Stimulated activated naive CD8-positive, alpha-beta T cell treated with anti-CD3 and anti-CD28 coated beads, Interleukin-15, Interleukin-2, amounts not matched to agents 100 ng/mL and 50 ng/mL, for 24 hours (primary cell): ENCODE results near the gene APOBR.
"Not testable (repeated sequence)": the region's sequence is repeated elsewhere in the genome, so short reads cannot be mapped to it uniquely, and the experiment has no call there.

Experiments
- H3K27ac Mint-ChIP-seq: one replicate; pipeline ENCODE4 v1.8.0; 2021; ENCODE audit warnings: mild to moderate bottlenecking, mixed read lengths
- H3K27me3 Mint-ChIP-seq: one replicate; pipeline ENCODE4 v1.8.0; 2021; ENCODE audit warnings: mixed read lengths
- H3K36me3 Mint-ChIP-seq: one replicate; pipeline ENCODE4 v1.8.0; 2021; ENCODE audit warnings: low read depth, mixed read lengths
- H3K4me1 Mint-ChIP-seq: one replicate; pipeline ENCODE4 v1.8.0; 2021; ENCODE audit warnings: low read depth, mixed read lengths
- H3K4me3 Mint-ChIP-seq: one replicate; pipeline ENCODE4 v1.8.0; 2021; ENCODE audit warnings: mild to moderate bottlenecking, mixed read lengths
- H3K9me3 Mint-ChIP-seq: one replicate; pipeline ENCODE4 v1.8.0; 2021; ENCODE audit warnings: mixed read lengths

APOBR gene

DNA sequence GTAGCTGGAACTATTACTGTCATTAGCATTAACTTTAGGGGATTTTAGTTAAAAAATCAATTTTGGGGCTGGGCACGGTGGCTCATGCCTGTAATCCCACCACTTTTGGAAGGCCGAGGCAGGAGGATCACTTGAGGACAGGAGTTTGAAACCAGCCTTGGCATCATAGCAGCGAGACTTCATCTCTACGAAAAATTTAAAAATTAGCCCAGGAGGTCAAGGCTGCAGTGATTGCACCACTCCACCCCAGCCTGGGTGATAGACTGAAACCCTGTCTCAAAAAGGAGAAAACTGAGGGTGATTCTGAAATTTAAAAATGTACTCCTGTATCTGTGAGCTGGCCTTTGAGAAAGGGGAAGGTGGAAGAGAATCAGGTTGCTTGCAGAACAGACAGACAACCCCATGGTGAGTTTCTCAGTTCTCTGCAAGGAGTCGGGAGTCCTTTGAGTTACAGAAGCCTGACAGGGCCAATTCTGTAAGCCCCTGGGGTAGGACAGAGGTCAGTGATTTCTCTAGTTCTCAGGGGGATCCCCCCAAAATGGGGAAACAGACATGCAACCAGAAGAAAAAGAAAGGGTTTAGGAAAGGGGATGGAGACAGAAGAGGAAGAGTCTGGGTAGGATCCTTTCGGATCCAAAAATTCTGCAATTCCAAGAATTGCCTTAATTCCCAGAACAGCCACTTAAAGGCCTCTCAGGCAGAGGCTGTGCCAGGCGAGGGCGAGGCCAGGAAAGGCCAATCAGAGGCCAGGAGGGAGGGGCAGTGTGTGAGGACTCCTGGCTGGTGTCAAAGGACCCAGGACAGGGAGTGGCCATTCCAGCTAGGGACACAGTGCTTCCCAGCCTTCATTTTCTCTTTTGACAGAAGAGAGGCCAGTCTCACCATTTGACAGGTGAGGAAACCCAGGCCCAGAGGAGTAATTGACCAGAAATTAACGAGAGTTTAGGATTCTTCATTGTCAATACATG, 37.6 kb downstream of the APOBR start:
- Mint-ChIP-seq H3K4me3 (no peak overlapping the region), H3K27me3 (no peaks in the 10 kb centered on the region), H3K9me3 (no peaks in the 10 kb centered on the region), H3K4me1 (peaks cover 22% of the 10 kb centered on the region), H3K36me3 (no peaks in the 10 kb centered on the region), H3K27ac (no peak overlapping the region)

DNA sequence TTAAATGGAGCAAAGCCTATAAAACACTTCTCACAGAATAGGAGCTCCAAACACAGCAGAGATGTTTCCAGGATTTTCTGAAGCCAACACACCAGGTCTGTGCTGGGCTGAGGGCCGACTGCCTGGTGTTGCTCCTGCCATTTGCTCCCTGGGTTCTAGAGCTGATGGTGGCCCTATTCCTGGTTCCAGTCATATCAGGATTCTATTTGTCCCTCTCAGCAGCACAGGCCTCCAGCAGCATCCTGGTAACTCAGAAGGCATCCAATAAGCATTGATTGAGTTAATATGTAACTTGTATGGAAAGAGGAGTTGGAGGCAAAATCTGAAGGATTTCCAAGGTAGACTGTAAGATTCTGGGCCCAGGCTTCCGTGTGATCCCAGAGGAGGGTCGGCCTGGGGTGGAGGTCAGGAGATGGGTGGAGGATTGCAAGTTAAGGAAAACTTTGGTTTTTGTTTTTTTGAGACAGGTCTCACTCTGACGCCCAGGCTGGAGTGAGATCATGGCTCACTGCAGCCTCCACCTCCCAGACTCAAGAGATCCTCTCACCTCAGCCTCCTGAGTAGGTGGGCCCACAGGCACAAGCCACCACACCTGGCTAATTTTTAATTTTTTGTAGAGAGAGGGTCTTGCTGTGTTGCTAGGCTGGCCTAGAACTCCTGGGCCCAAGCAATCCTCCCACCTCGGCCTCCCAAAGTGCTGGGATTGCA, 38.7 kb downstream of the APOBR start:
- Mint-ChIP-seq H3K36me3 (no peaks in the 10 kb centered on the region), H3K9me3 (no peaks in the 10 kb centered on the region), H3K4me1 (peaks cover 22% of the 10 kb centered on the region), H3K27me3 (no peaks in the 10 kb centered on the region), H3K4me3 (no peak overlapping the region), H3K27ac (no peak overlapping the region)

DNA sequence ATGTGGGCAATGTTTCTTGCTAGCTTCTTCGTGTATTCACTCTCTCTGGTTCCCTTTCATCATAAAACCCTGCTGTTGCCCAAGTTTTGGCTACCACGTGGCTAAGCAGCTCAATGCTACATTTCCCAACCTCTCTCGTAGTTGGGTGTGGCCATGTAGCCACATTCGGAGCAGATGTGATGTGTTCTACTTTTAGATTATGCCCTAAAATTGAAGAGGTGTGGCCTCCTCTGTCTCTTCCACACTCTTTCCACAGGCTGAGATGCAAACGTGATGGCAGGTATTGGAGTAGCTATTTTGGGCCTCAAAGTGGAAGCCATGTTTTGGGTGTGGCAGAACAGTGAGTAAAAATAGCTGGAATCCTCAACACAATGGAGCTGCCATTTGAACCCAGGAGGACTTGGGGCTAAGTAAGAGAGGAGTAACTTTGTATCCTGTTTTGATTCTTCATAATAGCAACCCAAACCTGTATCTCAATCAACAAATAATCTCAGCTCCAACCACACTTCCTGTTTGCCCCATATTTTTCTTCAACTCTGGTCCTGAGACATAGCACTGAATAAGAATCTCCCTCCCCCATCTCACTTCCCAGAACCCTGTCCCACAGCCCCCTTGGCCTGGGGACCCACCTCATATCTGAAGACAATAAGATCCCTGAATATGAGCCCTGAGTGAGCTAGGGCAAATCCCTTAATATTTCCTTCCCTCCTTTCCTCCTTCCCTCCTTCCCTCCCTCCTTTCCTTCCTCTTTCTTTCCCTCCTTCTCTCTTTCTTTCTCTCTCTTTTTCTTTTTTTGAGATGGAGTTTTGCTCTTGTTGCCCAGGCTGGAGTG, 40.3 kb downstream of the APOBR start:
- Mint-ChIP-seq H3K9me3 (no peaks in the 10 kb centered on the region), H3K27me3 (no peaks in the 10 kb centered on the region), H3K36me3 (no peaks in the 10 kb centered on the region), H3K4me3 (no peak overlapping the region), H3K27ac (peak overlapping the region; percentile 7), H3K4me1 (peaks cover 22% of the 10 kb centered on the region)

DNA sequence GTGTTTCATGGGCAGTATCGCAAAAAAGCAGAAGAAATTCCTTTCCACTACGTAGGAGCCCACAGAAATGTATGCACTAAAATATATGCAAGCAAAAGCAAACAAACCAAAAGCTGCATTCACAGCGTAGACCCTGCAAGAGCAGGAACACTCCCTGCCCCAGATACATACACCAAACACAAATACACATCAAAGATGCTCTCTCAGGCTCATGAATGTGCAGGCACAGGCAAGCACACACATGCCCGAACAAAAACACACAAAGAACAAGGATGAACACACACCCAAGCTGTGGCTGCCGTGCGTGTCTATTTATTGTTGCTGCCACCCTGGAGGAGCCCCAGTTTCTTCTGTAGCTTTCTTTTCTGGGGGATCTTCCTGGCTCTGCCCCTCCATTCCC, 42.6 kb downstream of the APOBR start:
- Mint-ChIP-seq H3K4me3 (no peak overlapping the region), H3K27ac (no peak overlapping the region), H3K4me1 (peaks cover 22% of the 10 kb centered on the region), H3K27me3 (no peaks in the 10 kb centered on the region), H3K9me3 (no peaks in the 10 kb centered on the region), H3K36me3 (no peaks in the 10 kb centered on the region)

DNA sequence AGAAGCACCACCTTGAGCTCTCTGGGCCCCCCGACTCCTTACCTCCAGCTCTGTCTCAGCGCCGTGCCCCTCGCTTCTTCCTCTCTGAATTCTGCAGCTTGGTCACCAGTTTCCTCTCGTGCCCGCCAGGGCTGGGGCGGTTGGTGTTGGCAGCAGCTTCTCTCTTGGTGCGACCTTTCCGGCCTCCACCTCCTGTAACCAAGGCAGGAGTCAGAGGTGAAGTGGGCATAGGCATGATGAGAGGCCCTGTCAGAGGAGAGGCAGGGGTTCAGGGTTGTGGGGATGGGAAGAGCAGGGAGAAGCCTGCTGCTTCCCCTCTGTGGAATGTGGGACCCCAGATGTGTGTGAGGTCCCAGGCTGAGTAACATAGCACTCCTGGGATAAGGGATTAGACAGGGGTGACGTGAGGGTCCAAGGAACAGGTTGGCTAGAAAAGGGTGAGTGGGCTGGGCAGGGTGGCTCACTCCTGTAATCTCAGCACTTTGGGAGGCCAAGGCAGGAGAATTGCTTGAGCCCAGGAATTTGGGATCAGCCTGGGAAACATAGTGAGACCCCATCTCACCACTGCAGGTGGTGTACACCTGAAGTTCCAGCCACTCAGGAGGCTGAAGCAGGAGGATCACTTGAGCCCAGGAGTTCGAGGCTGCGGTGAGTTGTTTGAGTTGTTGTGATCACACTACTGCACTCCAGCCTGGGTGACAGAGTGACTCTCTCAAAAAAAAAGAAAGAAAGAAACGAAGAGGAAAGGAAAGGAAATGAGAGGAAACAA, 43.7 kb downstream of the APOBR start:
- H3K4me1 Mint-ChIP-seq, result peaks cover 22% of the 10 kb centered on the region
- no peaks in the 10 kb centered on the region for H3K9me3 Mint-ChIP-seq
- no peak overlapping the region for H3K4me3 Mint-ChIP-seq
- no peak overlapping the region for H3K27ac Mint-ChIP-seq
- H3K36me3 Mint-ChIP-seq, result no peaks in the 10 kb centered on the region
- no peaks in the 10 kb centered on the region for H3K27me3 Mint-ChIP-seq

DNA sequence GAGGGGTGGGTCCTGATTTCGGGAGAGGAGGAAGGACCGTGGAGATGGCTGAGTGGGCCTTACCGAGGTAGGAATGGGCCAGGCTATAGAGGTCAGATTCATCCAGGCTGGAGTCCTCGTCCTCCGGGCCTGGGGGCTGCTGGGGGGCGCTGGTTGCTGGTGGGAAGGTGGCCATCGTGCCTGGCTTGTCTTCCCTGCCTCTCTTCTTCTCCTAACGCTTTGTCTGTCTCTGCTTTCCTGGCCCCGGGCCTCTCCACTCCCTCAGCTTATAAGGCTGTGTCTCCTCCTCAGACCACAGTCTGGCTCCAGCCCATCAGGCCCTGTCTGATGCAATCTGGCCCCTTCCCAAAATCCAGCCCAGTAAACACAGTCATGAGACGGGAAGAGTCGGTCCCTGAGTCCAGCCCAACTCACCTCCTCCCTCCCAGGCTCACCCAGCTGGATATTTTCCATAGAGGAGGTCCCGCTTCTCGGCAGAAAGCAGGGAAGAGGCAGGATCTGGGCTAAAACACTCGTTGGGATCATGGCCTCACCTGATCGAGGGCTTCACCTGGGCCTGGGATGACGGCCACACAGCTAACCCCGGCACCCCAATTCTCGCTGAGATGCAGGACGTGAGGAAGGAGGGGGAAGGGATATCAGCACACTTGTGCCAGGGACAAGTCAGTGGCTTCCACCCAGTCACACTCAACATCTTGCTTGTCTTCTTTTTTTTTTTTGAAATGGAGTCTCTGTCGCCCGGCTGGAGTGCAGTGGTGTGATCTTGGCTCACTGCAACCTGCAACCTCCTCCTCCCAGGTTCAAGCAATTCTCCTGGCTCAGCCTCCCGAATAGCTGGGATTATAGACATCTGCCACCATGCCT, 44.5 kb downstream of the APOBR start, which contains the start of gene NUPR1:
Gene NUPR1 (minus strand): TSS at position 242 of the 864 bp plus-strand sequence. CDS start 67 bp downstream, at position 175.
- Mint-ChIP-seq H3K4me3 (no peak within 1 kb of the TSS), H3K27me3 (no peaks in the 10 kb centered on the region), H3K27ac (no peak within 1 kb of the TSS), H3K9me3 (no peaks in the 10 kb centered on the region), H3K4me1 (peaks cover 18% of the 10 kb centered on the region), H3K36me3 (no peaks in the 10 kb centered on the region)

DNA sequence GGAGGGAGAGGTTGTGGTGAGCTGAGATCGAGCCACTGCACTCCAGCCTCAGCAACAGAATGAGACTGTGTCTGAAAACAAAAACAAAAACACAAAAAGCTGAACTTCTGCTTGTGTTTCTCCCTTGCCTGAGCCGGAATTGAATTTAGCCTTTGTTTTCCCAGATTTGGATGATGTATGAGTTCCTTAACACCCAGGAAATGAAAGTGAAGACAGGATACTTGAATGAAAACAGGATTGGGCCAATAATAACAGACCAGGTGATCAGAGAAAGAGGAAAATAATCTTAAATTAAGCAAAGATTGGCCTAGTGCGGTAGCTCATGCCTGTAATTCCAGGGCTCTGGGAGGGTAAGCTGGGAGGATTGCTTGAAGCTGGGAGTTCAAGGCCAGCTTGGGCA, 45.9 kb downstream of the APOBR start:
- H3K36me3 Mint-ChIP-seq, result no peaks in the 10 kb centered on the region

DNA sequence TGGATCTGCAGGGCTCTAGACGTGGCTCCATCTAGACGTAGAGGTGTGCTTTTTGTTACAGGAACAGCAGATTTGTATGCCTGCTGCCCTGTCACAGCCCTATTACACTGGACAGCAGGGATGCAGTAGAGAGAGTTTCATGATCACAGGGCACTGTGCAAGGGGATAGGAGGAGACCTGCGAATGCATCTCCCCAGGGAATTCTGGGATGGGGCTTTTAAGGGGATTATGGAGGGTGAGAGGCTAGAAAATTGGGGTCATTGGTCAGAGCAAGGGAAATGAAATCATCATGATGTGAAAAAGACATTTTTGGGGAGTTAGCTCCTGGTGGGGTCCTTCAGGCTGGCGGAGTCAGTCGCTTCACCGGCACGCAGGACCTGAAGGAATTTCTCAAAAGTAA, 48.2 kb downstream of the APOBR start:
- Mint-ChIP-seq H3K9me3 (no peaks in the 10 kb centered on the region), H3K27ac (no peak overlapping the region), H3K4me1 (no peaks in the 10 kb centered on the region), H3K36me3 (no peaks in the 10 kb centered on the region), H3K27me3 (no peaks in the 10 kb centered on the region), H3K4me3 (no peak overlapping the region)

More for the DNA sequence above, 45.9 kb downstream of the APOBR start:
- Mint-ChIP-seq H3K4me3 (no peak overlapping the region), H3K27ac (no peak overlapping the region), H3K4me1 (peaks cover 4% of the 10 kb centered on the region), H3K9me3 (no peaks in the 10 kb centered on the region), H3K27me3 (no peaks in the 10 kb centered on the region)

DNA sequence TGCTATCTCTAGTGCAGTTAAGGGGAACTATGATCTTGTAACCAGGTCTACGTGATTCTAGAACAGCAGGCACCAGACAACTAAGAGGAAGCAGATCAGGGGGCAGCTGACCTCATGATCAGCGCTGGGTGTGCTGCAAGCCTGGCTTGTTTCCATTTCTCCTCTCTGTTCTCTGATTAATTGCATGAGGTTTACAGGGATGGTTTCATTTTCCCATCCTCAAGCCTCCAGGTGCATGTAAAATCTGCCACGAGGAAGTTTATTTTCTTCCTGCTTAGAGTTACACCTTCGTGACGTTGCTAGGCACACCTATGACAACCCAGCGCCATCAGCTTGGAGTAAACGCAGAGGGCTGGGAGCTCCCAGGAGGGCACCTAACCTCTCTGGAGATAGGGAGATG, 48.6 kb downstream of the APOBR start:
- Mint-ChIP-seq H3K27ac (no peak overlapping the region), H3K4me3 (no peak overlapping the region), H3K9me3 (no peaks in the 10 kb centered on the region)

DNA sequence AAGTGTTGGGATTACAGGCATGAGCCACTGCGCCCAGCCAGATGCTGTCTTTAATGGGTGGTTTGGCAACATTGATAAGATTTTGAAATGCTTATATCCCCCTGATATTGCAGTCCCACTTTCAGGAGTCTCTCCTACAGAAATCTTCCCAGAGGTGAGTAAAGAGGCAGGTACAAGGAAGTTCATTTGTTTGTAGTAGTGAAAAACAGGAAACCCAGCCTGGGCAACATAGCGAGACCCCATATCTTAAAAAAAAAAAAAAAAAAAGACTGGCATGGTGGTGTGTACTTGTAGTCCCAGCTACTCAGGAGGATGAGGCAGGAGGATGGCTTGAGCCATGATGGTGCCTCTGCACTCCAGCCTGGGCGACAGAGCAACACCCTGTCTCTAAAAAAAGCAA, 50.6 kb downstream of the APOBR start:
- Mint-ChIP-seq H3K4me3 (no peak overlapping the region), H3K27ac (no peak overlapping the region), H3K9me3 (no peaks in the 10 kb centered on the region), H3K36me3 (no peaks in the 10 kb centered on the region), H3K4me1 (peaks cover 4% of the 10 kb centered on the region), H3K27me3 (no peaks in the 10 kb centered on the region)

More for the DNA sequence above, 48.6 kb downstream of the APOBR start:
- Mint-ChIP-seq H3K36me3 (no peaks in the 10 kb centered on the region), H3K27me3 (no peaks in the 10 kb centered on the region), H3K4me1 (no peaks in the 10 kb centered on the region)

DNA sequence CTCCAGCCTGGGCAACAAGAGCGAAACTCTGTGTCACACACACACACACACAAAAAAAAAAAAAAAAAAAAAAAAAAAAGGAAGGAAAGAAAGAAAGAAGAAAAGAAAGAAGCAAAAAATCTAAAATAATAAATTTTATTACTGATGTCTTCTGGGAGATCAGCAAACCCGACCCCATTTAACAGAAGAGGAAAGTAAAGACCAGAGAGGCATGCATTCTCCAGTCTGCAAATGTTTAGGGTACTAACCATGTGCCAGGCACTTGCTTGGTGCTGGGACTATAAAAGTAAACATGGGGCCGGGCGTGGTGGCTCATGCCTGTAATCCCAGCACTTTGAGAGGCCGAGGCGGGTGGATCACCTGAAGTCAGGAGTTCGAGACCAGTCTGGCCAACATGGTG, 51.5 kb downstream of the APOBR start:
- H3K4me1 Mint-ChIP-seq, H3K9me3 Mint-ChIP-seq, H3K27ac Mint-ChIP-seq, H3K36me3 Mint-ChIP-seq, H3K27me3 Mint-ChIP-seq, H3K4me3 Mint-ChIP-seq: not testable (repeated sequence)

DNA sequence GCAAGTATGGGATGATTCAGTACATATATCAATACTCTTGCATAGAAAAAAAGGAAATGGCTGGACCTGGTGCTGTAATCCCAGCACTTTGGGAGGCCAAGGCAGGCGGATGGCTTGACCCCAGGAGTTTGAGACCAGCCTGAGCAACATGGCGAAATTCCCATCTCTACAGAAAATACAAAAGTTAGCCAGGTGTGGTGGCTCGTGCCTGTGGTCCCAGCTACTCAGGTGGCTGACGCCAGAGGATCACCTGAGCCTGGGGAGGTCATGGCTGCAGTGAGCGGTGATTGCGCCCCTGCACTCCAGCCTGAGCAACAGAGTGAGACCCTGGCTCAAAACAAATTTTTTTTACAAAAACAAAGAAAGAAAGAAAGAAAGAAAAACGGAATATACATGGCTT, 52.2 kb downstream of the APOBR start:
- Mint-ChIP-seq H3K4me3 (no peak overlapping the region), H3K4me1 (peaks cover 4% of the 10 kb centered on the region), H3K36me3 (no peaks in the 10 kb centered on the region), H3K27me3 (no peaks in the 10 kb centered on the region), H3K27ac (no peak overlapping the region), H3K9me3 (no peaks in the 10 kb centered on the region)

DNA sequence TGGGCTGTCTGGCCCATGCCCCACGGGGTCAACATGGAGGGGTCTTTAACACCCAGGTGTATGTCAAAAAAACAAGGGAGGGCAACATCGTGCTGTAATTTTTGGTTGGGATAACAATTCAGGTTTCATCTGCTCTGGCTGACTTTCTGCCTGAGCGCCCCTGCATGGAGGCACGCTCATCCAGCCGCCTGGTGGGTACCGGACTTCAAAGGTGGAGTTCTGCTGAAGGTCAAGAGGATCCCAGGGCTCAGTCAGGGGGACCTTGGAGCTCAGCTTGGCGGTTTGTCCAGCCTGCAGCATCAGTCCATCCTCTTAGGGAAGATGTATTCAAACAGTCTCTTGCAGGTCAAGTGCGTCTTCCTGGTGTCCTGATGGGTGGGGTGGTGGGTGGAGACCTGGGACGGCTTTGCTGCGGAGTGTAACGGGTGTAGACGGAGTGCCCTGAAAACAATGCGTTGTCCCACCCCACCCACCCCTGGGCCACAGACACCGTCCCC, 53.9 kb downstream of the APOBR start:
- Mint-ChIP-seq H3K9me3 (no peaks in the 10 kb centered on the region), H3K4me1 (peaks cover 15% of the 10 kb centered on the region), H3K4me3 (no peak overlapping the region), H3K27ac (no peak overlapping the region), H3K36me3 (no peaks in the 10 kb centered on the region), H3K27me3 (no peaks in the 10 kb centered on the region)
